Superior temporal gyrus (tissue), 1 donor: Measurements from ENCODE around the gene MSGN1.

ENCODE experiments used
- DNase-seq: peaks from one replicate; pipeline ENCODE4 v3.0.0-alpha.2; 2016; ENCODE audit errors: extremely low spot score

Gene MSGN1

GRCh38 chr2:17847236-17847635 lies 31.0 kb downstream of the MSGN1 start:
- no peak for DNase-seq

GRCh38 chr2:17849275-17849674 lies 33.0 kb downstream of the MSGN1 start:
- DNase-seq, result no peak

- no peak for DNase-seq
These were observed 33.9 kb downstream of the MSGN1 start for GRCh38 chr2:17850151-17850550.

GRCh38 chr2:17851731-17852585 lies 35.7 kb downstream of the MSGN1 start:
- peak; percentile 83 for DNase-seq

- DNase-seq, result no peak
These were observed 37.5 kb downstream of the MSGN1 start for GRCh38 chr2:17853799-17854198.

- DNase-seq, result peak; percentile 46
These were observed 40.8 kb downstream of the MSGN1 start for GRCh38 chr2:17857021-17857420.

- no peak for DNase-seq
These were observed 41.8 kb downstream of the MSGN1 start for GRCh38 chr2:17858064-17858463.

- DNase-seq, result no peak
These were observed 47.3 kb downstream of the MSGN1 start for GRCh38 chr2:17863539-17863938.

GRCh38 chr2:17864676-17865075 lies 48.4 kb downstream of the MSGN1 start:
- DNase-seq, result no peak

- no peak for DNase-seq
These were observed 50.9 kb downstream of the MSGN1 start for GRCh38 chr2:17867133-17867532.
